K562 (cell line): ENCODE results near the gene CENPN. TPM values are rescaled to one million over a fixed set of nuclear protein-coding genes. Genes with fewer than 3 reads are reported as not detected.
A peak's percentile ranks its signal among the peaks of the same experiment; 100 is the strongest.

Experiments
- ATAC-seq: fragments of 200-7000 bp; cut with Tn5 transposase; 3 replicates; pipeline ENCODE4 v1.9.1; 2020; ENCODE audit warnings: moderate library complexity
- BruUV-seq: library from RNA; stranded (reverse); fragments of 400-500 nt; replicated peaks from 2 replicates; lab custom pipeline; 2021; lab: Mats Ljungman, UMichigan
- CTCF ChIA-PET: fragments of 300-600 bp; formaldehyde crosslinking; extraction: SDS; loops from one replicate; lab custom pipeline; 2021; ENCODE audit warnings: low intra/inter-chr PET ratio; lab: Yijun Ruan, JAX
- POLR2A ChIA-PET: fragments of 300-600, 350-650 bp; sonication (Branson Sonifier 250); formaldehyde crosslinking; extraction: SDS; loops from one replicate; lab custom pipeline; 2021; ENCODE audit warnings: antibody characterized with exemption, inconsistent platforms; lab: Yijun Ruan, JAX
- DNase-seq, 4 experiments: peaks; one replicate each; pipeline versions ENCODE4 v3.0.0 to v3.0.0-alpha.2; 2011 to 2018; ENCODE audit warnings: low spot score in 3 of 4, mixed read lengths in 3 of 4; ENCODE audit errors: extremely low read depth in 1 of 4
- FAIRE-seq: peaks from 2 replicates; lab custom pipeline; 2011; peaks lifted over from hg19 to GRCh38; lab: Jason Lieb, UNC
- H2AFZ ChIP-seq: 2 replicates; pipeline ENCODE4 v1.6.0; 2011; ENCODE audit warnings: low read depth, low read length, control low read depth, inconsistent platforms
- H3K27ac ChIP-seq: fragments of 200-600 bp; 3 replicates; pipeline ENCODE4 v1.8.0; 2011; ENCODE audit warnings: low read depth, mild to moderate bottlenecking, control low read depth, inconsistent platforms, low read length, moderate library complexity, mixed read lengths; ENCODE audit errors: extremely low read depth
- H3K27me3 ChIP-seq, 2 experiments: fragments of 300-600 bp in 1 of 2; 2 replicates in 1 of 2; 3 replicates in 1 of 2; pipeline versions ENCODE4 v1.6.0 to v1.8.0; 2011; ENCODE audit warnings: inconsistent platforms in 2 of 2, low read length in 2 of 2, mild to moderate bottlenecking in 1 of 2, mixed read lengths in 1 of 2, moderate library complexity in 1 of 2; ENCODE audit not compliant: control insufficient read depth in 2 of 2, insufficient read depth in 2 of 2
- H3K36me3 ChIP-seq: fragments of 300-600 bp; 3 replicates; pipeline ENCODE4 v1.8.0; 2011; ENCODE audit warnings: mild to moderate bottlenecking, low read length, inconsistent platforms; ENCODE audit not compliant: control insufficient read depth, insufficient read depth
- H3K4me1 ChIP-seq, 2 experiments: fragments of 200-600 bp in 1 of 2; replicated peaks in 1 of 2; 2 replicates in 1 of 2; 3 replicates in 1 of 2; pipeline versions ENCODE4 v1.5.1 to v1.8.0; 2011; ENCODE audit warnings: inconsistent platforms in 2 of 2, low read length in 2 of 2, mild to moderate bottlenecking in 1 of 2, mixed read lengths in 1 of 2, moderate library complexity in 1 of 2; ENCODE audit not compliant: control insufficient read depth in 2 of 2, insufficient read depth in 2 of 2
- H3K4me2 ChIP-seq: 2 replicates; pipeline ENCODE4 v1.6.1; 2011; ENCODE audit warnings: low read length, control low read depth, inconsistent platforms, mixed read lengths; ENCODE audit not compliant: insufficient read depth
- H3K4me3 ChIP-seq: fragments of 200-600 bp; sonication (generic), shearing (Covaris generic); 2 replicates; pipeline ENCODE4 v1.5.1; 2016; ENCODE audit warnings: control low read depth, inconsistent platforms
- H3K79me2 ChIP-seq: fragments of 200-600 bp; 3 replicates; pipeline ENCODE4 v1.8.0; 2011; ENCODE audit warnings: low read length, inconsistent platforms; ENCODE audit not compliant: control insufficient read depth, insufficient read depth
- H3K9ac ChIP-seq, 2 experiments: 2 replicates each; pipeline versions ENCODE4 v1.6.0 to v1.6.1; 2011; ENCODE audit warnings: low read depth in 2 of 2, low read length in 2 of 2, control low read depth in 1 of 2, inconsistent platforms in 1 of 2, mild to moderate bottlenecking in 1 of 2, mixed read lengths in 1 of 2; ENCODE audit not compliant: insufficient read depth in 1 of 2
- H3K9me1 ChIP-seq: one replicate; pipeline ENCODE4 v1.6.0; 2011; ENCODE audit warnings: inconsistent platforms, mild to moderate bottlenecking, low read length, moderate library complexity; ENCODE audit not compliant: control insufficient read depth, insufficient read depth
- H3K9me3 ChIP-seq: replicated peaks from 2 replicates; pipeline ENCODE4 v1.5.1; 2011; ENCODE audit warnings: low read depth, low read length, inconsistent platforms; ENCODE audit not compliant: control insufficient read depth, insufficient read depth
- H4K20me1 ChIP-seq: replicated peaks from 2 replicates; pipeline ENCODE4 v1.6.1; 2011; ENCODE audit warnings: low read length, inconsistent platforms, mixed read lengths; ENCODE audit not compliant: control insufficient read depth, insufficient read depth
- CAMTA2 ChIP-seq: fragments of 250-450 bp; sonication (Bioruptor Pico); conservative IDR thresholded peaks from 2 replicates; pipeline ENCODE4 v1.5.1; 2022
- CEBPG ChIP-seq, 3 experiments: fragments of 200-800 bp in 1 of 3; sonication (Bioruptor generic) in 1 of 3; sonication (generic) in 1 of 3; formaldehyde crosslinking in 1 of 3; IDR thresholded peaks in 2 of 3; conservative IDR thresholded peaks in 1 of 3; 2 replicates each; pipeline versions ENCODE4 v1.6.1 to v1.8.0; 2016 to 2022; ENCODE audit warnings: missing compliant biosample characterization in 2 of 3, missing genetic modification characterization in 2 of 3, mild to moderate bottlenecking in 1 of 3, missing genetic modification reagents in 1 of 3
- DACH1 ChIP-seq: fragments of 450-650 bp; IDR thresholded peaks from 2 replicates; pipeline ENCODE4 v1.6.1; 2018; ENCODE audit not compliant: partially characterized antibody
- ETV1 ChIP-seq: fragments of 450-650 bp; conservative IDR thresholded peaks from 2 replicates; pipeline ENCODE4 v1.6.1; 2016; ENCODE audit warnings: missing genetic modification characterization, control low read depth, low read depth, missing compliant biosample characterization
- GATAD2A ChIP-seq: fragments of 450-650 bp; IDR thresholded peaks from 2 replicates; pipeline ENCODE4 v1.6.1; 2017
- GMEB1 ChIP-seq: fragments of 250-450 bp; sonication (Bioruptor Pico); IDR thresholded peaks from 2 replicates; pipeline ENCODE4 v1.4.0; 2020; ENCODE audit warnings: mild to moderate bottlenecking
- HSF4 ChIP-seq: fragments of 250-450 bp; sonication (Bioruptor Pico); IDR thresholded peaks from 2 replicates; pipeline ENCODE4 v2.1.2; 2022; ENCODE audit warnings: mild to moderate bottlenecking, moderate library complexity, borderline replicate concordance
- JUN ChIP-seq, 2 experiments: sonication (generic) in 1 of 2; formaldehyde crosslinking in 1 of 2; IDR thresholded peaks; 2 replicates each; pipeline versions ENCODE4 v1.6.1 to v1.8.0; 2012 to 2022; ENCODE audit warnings: borderline replicate concordance in 2 of 2, mild to moderate bottlenecking in 2 of 2, improper control_type of control experiment in 1 of 2, low read depth in 1 of 2, low read length in 1 of 2, missing genetic modification reagents in 1 of 2
- KDM1A ChIP-seq, 2 experiments: fragments of 450-650 bp; IDR thresholded peaks; 2 replicates each; pipeline ENCODE4 v1.6.1; 2016; ENCODE audit warnings: mild to moderate bottlenecking in 2 of 2
- POLR2AphosphoS5 ChIP-seq: IDR thresholded peaks from 2 replicates; pipeline ENCODE4 v1.6.1; 2011; ENCODE audit warnings: mild to moderate bottlenecking, low read depth, low read length, moderate library complexity; ENCODE audit not compliant: control insufficient read depth, insufficient read depth
- SRSF1 ChIP-seq: fragments of 200-400 bp; formaldehyde crosslinking; IDR thresholded peaks from 2 replicates; pipeline ENCODE4 v1.6.1; 2017; ENCODE audit warnings: mild to moderate bottlenecking, low read depth, low read length, moderate library complexity
- TBP ChIP-seq: optimal IDR thresholded peaks from 2 replicates; pipeline ENCODE3; 2011; ENCODE audit warnings: low read depth, low read length, improper control_type of control experiment
- TEAD2 ChIP-seq: fragments of 450-650 bp; IDR thresholded peaks from 2 replicates; pipeline ENCODE4 v1.6.1; 2016; ENCODE audit warnings: missing genetic modification characterization, control low read depth, missing compliant biosample characterization
- ZBTB26 ChIP-seq: fragments of 450-650 bp; formaldehyde crosslinking; IDR thresholded peaks from 2 replicates; pipeline ENCODE4 v1.4.0; 2022; ENCODE audit warnings: missing genetic modification characterization
- ZNF699 ChIP-seq: fragments of 250-450 bp; sonication (Bioruptor Pico); IDR thresholded peaks from 2 replicates; pipeline ENCODE4 v1.8.0; 2021; ENCODE audit warnings: mild to moderate bottlenecking, moderate library complexity; ENCODE audit not compliant: insufficient replicate concordance
- WGBS: fragments of 100-300 bp; shearing (Covaris generic); methylation state at CpG from one replicate; pipeline ENCODE4 v1.1.6; 2016; ENCODE audit warnings: low coverage, mixed read lengths; ENCODE audit not compliant: insufficient coverage; ENCODE audit errors: missing lambda C conversion rate; 5-methylcytosine and 5-hydroxymethylcytosine counted together
- in situ Hi-C: fragments of 300-500 bp; cut with MboI; formaldehyde crosslinking; loops from 4 replicates; pipeline ENCODE4 v1.15.0; 2018; ENCODE audit warnings: inconsistent platforms, mixed read lengths
- intact Hi-C: fragments of 100-400 bp; cut with micrococcal nuclease; formaldehyde crosslinking; loops from 2 replicates; pipeline ENCODE4 v1.14.2; 2022
- polyA plus RNA-seq, 8 experiments: library from polyadenylated mRNA; depleted of rRNA in 4 of 8; stranded (reverse) in 5 of 8; unstranded in 3 of 8; fragments of >200 nt; fragmentation: Nextera tagmentation in 2 of 8; fragmentation: Illumina TruSeq in 1 of 8; extraction: Ambion mirVana in 2 of 8; extraction: Trizol in 1 of 8; gene quantifications; 2 replicates each; pipeline versions ENCODE4 v1.2.1 to v1.2.3, GENCODE V29; 2011 to 2014; ENCODE audit warnings: inconsistent platforms in 1 of 8, missing spikeins in 1 of 8
- total RNA-seq, 7 experiments: library from RNA; depleted of rRNA in 6 of 7; stranded (reverse); fragments of >200 nt in 6 of 7; fragmentation: Illumina TruSeq in 2 of 7; extraction: Trizol in 2 of 7; gene quantifications; 2 replicates each; pipeline versions ENCODE4 v1.2.1 to v1.2.3, GENCODE V29; 2011 to 2021; ENCODE audit warnings: low replicate concordance in 1 of 7
- TF ChIP-seq, protein P1 (sequence below): sonication (generic); IDR thresholded peaks from 2 replicates; pipeline ENCODE4 v1.6.1; 2016
- TF ChIP-seq, protein P2 (sequence below): sonication (generic); formaldehyde crosslinking; IDR thresholded peaks from 2 replicates; pipeline ENCODE4 v1.8.1; 2023; ENCODE audit warnings: mild to moderate bottlenecking, missing genetic modification reagents

CENPN gene
- total and polyA plus RNA-seq, 9 of the 15 experiments (the other 6 are each of a cell fraction or from before 2014, with no cell fraction given), result 92.3 to 384 (median 140) TPM

DNA sequence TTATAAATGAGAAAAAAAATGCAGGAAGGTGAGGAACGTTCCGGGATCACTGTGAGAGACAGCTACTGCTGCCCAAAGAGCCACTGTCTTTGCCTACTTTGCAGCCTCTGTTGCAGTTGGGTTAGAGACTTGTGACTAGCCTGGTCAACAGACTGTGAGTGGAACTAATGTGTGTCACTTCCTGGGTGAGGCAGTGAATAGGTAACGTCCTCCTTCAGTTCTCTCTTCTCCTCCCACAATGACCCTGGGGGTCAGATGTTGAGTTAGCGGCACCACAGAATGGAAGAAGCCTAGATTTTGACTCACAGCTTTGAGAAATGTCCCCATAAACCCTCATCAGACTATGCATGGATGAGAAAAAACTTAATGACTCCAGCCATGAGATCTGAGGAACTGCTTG is 64.8 kb downstream of the CENPN start:
- Histone ChIP-seq H2AFZ (no peak overlapping the region), H3K4me1 (peaks cover 5 to 10% of the 10 kb centered on the region in 2 experiments; a peak in 4 of 5 replicates), H3K36me3 (no peaks in the 10 kb centered on the region), H3K9me1 (no peaks in the 10 kb centered on the region), H3K79me2 (no peaks in the 10 kb centered on the region), H3K4me2 (no peak overlapping the region), H3K27me3 (no peaks in the 10 kb centered on the region), H4K20me1 (no peaks in the 10 kb centered on the region), H3K9me3 (no peaks in the 10 kb centered on the region), H3K9ac (no peak overlapping the region), H3K4me3 (no peak overlapping the region), H3K27ac (peak overlapping the region; percentile 29; the same call in 1 of the 3 replicates)
- ATAC-seq (peak; percentile 51), FAIRE-seq (peak; percentile 85), DNase-seq (peak; percentile 61 to 65 (median 63))
- intact Hi-C loops (no loop called here), in situ Hi-C loops (no loop called here)
- POLR2A ChIA-PET, result interaction anchor here (0.7 kb wide), 1 partner anchor 26 kb away, joined by 3 read pairs; no protein-coding TSS in a partner anchor
- WGBS, result 20% methylated on average over 4 of the region's 4 CpGs
- CTCF ChIA-PET, result no interaction called here
- BruUV-seq, result no TSS peak
- TF ChIP-seq, protein P1, sequence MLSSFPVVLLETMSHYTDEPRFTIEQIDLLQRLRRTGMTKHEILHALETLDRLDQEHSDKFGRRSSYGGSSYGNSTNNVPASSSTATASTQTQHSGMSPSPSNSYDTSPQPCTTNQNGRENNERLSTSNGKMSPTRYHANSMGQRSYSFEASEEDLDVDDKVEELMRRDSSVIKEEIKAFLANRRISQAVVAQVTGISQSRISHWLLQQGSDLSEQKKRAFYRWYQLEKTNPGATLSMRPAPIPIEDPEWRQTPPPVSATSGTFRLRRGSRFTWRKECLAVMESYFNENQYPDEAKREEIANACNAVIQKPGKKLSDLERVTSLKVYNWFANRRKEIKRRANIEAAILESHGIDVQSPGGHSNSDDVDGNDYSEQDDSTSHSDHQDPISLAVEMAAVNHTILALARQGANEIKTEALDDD, result peak; percentile 94
- TF ChIP-seq CEBPG (CRISPR knock-in tag; IDR thresholded peaks at IDR 0.05) (no peak), CEBPG (tag; conservative IDR thresholded peaks at IDR 0.05 in 1 of 2, IDR thresholded peaks at IDR 0.05 in 1 of 2) (no peak), KDM1A (IDR thresholded peaks at IDR 0.05) (peak; percentile 25 to 35; a peak in 2 of 4 replicates), JUN (IDR thresholded peaks at IDR 0.05; ENCODE audit: borderline replicate concordance, low read depth, low read length) (peak; percentile 39; the same call in 1 of the 2 replicates), JUN (CRISPR knock-in tag; IDR thresholded peaks at IDR 0.05; ENCODE audit: borderline replicate concordance) (no peak), ETV1 (peak; percentile 39; the same call in 1 of the 2 replicates), POLR2AphosphoS5 (no peak), GATAD2A (no peak), TBP (no peak), TEAD2 (no peak), DACH1 (no peak), HSF4 (CRISPR knock-in tag) (no peak), SRSF1 (no peak), CAMTA2 (CRISPR knock-in tag) (no peak), GMEB1 (CRISPR knock-in tag) (no peak), ZNF699 (CRISPR knock-in tag) (no peak), ZBTB26 (CRISPR knock-in tag) (no peak)
- TF ChIP-seq, protein P2, sequence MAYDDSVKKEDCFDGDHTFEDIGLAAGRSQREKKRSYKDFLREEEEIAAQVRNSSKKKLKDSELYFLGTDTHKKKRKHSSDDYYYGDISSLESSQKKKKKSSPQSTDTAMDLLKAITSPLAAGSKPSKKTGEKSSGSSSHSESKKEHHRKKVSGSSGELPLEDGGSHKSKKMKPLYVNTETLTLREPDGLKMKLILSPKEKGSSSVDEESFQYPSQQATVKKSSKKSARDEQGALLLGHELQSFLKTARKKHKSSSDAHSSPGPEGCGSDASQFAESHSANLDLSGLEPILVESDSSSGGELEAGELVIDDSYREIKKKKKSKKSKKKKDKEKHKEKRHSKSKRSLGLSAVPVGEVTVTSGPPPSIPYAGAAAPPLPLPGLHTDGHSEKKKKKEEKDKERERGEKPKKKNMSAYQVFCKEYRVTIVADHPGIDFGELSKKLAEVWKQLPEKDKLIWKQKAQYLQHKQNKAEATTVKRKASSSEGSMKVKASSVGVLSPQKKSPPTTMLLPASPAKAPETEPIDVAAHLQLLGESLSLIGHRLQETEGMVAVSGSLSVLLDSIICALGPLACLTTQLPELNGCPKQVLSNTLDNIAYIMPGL, result no peak
